Suppressor macrophage treated with lipopolysaccharide for 4 hours (primary cell): Measurements from ENCODE around the gene TMEM86B.
"Not testable (repeated sequence)": the region's sequence is repeated elsewhere in the genome, so short reads cannot be mapped to it uniquely, and the experiment has no call there.

Experiments used
- DNase-seq: peaks from one replicate; pipeline ENCODE4 v3.0.0-alpha.2; 2020

Gene TMEM86B

DNA sequence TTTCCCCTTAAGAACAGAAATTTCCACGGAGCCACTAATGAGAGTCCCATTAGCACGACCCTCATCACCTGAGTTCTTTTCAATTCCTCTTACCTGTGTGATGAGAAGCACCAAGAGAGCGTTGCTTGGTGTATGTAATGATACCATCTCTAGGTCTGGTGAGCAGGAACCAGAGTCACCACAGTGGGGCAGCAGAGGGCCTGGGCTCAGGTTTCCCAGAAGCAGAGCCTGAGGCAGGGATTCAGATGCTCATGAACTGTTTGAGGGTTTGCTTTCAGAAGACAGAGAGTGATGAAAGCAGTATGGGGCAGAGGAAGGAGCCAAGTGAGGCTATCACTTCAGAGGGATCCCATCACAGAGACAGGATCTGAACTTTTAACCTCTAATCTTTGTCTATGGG is 16.1 kb downstream of the TMEM86B start:
- peak; percentile 55 for DNase-seq

DNA sequence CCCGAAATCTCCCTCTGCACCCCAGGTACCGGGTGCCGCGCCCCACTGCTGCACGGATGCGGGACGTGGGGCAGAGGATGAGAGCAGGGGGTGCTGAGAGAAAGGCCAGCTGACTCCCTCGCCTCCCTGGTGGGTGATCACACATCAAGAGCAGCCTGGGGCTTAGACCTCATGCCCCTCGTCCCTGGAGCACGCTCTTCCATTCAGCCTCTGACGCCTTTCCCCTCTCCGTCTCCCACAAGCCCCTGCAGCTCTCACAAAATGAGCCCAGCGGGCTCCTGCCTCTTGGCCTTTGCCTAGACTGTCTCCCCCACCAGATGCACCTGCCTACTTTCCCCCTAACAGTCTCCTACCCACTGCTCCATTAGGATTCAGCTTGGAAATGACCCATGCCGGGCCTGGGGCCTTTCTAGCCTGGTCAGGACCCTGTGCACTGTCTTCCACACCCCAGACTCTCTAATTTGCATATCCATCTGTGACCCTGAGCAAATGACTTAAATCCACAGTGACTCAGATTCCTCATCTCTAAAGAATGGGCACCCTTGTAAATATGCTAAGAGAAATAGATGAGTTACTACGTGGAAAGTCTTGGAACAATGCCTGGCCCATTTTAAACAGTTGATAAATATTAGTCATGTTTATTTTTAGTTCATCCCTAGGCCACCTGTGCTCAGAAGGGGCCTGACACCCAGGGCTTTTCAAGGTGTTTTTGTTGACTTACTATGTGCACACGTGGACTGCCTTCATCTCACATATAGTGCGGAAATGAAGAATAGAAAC is 18.7 kb downstream of the TMEM86B start:
- DNase-seq: no peak

- DNase-seq: no peak
Measured at GRCh38 chr19:55208880-55209692, 19.5 kb downstream of the TMEM86B start, which contains the start of gene PTPRH. Gene PTPRH (minus strand): TSS chr19:55209501. CDS start chr19:55209433, 68 bp downstream.

- peak; percentile 83 for DNase-seq
Measured at GRCh38 chr19:55206664-55207500, 21.7 kb downstream of the TMEM86B start.

GRCh38 chr19:55202199-55202598 is 26.4 kb downstream of the TMEM86B start:
- not testable (repeated sequence) for DNase-seq

GRCh38 chr19:55199620-55200204 is 28.9 kb downstream of the TMEM86B start:
- DNase-seq: no peak

GRCh38 chr19:55198651-55199050 is 29.9 kb downstream of the TMEM86B start:
- DNase-seq: no peak

GRCh38 chr19:55197528-55197927 is 31.0 kb downstream of the TMEM86B start:
- DNase-seq: no peak

GRCh38 chr19:55196803-55197202 is 31.8 kb downstream of the TMEM86B start:
- DNase-seq: no peak

GRCh38 chr19:55193481-55193880 is 35.1 kb downstream of the TMEM86B start:
- no peak for DNase-seq

GRCh38 chr19:55189403-55189835 is 39.1 kb downstream of the TMEM86B start:
- DNase-seq: peak; percentile 29

- no peak for DNase-seq
Measured at GRCh38 chr19:55188625-55189024, 39.9 kb downstream of the TMEM86B start.

GRCh38 chr19:55186080-55186479 is 42.5 kb downstream of the TMEM86B start:
- DNase-seq: no peak

DNA sequence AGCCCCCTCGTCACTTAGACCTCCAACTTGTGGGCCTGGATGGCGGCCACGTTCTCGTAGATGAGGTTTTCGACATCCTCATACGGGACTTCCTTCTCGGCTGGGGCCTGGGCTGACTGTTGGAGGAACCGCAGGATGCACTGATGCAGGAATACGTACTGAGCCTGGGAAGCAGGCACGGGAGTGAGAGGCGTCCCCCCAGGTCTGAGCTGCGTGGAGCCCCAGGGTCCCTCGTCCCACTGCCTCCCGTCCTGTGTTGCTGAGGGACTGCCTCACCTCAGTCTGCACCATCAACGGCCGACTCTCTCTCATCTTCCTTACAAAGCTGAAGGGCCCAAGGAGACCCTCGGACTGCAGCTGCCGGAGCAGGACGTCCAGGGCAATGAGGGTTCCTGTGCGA is 46.8 kb downstream of the TMEM86B start:
- DNase-seq: no peak

DNA sequence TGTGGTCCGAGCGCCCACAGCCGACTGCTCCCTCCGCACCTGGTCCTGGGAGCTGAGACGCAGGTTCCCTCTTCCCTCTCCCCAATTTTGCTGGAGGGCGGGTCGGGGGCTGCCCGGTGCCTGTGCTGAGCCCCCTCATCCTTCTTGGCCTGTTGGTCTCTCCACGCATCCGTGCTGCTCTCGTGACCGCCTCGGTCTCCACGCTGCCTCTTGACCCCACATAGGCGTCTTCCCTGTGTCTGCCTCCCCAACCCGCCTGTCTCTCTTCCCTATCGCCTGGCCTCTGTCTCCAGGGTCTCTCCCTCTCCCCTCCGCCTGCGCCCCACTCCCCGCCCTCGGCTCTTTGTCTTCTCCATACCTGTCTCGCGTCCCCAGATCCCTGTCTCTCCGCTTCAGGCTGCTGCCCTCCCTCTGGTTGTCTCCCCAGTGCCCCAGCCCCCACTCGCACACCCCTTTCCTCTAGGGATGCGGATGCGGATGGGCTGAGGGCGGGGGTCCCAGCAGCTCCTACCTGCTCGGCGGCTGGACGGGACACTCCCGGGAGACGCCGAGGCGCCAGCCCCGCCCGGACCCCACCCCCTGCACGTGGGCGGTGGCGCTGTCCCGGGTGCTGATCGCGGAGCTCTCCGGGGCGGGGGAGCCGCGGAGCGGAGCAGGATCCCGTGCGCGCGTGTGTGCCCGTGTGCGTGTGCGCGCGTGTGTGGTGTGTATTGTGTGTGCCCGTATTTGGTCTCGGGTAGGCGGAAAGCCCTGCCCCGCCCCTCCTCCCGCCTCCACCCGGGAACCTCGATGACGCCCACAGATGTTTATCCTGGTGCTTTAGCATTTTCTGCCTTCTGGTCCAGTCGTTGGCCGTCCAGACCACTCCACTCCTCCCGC is 48.7 kb downstream of the TMEM86B start, which contains the start of gene SYT5:
SYT5 (minus strand) TSS at position 684 of the 879 bp plus-strand sequence. CDS start 1,248 bp downstream, outside the sequence.
- DNase-seq: peak; percentile 48

DNA sequence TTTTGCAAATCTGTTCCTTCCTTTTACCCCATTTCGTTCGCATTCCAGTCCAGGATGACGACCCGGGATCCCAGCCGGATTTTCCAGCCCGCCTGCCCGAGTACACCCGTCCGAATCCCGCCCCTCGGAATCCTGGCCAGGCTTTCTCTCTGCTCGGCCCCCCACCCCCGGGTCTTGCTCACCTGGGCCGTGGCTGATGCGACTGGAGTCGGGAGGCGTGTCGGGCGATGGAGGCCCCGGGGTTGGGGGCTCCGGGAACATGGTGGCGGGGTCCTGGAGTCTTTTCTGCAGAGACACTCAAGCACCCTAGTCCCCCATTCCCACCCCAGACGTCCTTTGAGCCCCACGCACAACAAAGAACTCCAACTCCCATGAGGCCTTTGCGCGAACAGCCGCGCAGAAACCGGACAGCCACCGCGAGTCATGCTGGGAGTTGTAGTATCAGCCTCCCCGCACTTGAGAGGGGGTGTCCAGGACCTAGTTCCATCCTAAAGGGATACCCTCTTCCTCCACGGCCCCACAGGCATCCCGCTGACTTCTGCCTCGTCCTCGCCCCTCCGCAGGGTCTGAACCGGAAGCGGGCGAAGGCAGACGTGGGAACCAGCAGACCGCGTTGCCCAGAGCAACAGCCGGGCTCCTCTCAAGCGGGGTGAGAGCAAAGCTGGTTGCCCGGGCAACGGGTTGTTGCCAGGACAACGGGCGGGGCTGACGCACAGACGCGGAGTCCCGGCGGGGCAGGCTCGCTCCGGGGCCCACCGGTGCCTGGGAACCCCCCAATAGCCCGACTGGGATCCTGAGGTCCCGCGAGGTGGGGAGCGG is 49.6 kb downstream of the TMEM86B start:
- DNase-seq: peak; percentile 47
